Keratinocyte (primary cell): ENCODE results near the gene GRIA3. TPM values are rescaled to one million over a fixed set of nuclear protein-coding genes. Genes with fewer than 3 reads are reported as not detected.

Source experiments
- DNase-seq: peaks from one replicate; pipeline ENCODE4 v3.0.0-alpha.2; 2011; ENCODE audit warnings: low read depth, missing footprints, low spot score
- FAIRE-seq: peaks from 2 replicates; lab custom pipeline; 2011; peaks lifted over from hg19 to GRCh38; lab: Jason Lieb, UNC
- H2AFZ ChIP-seq: 2 replicates; pipeline ENCODE4 v1.6.0; 2012; ENCODE audit warnings: low read length, control low read depth, inconsistent platforms; ENCODE audit not compliant: control insufficient read depth
- H3K27ac ChIP-seq: 2 replicates; pipeline ENCODE4 v1.5.1; 2011; ENCODE audit warnings: low read length; ENCODE audit not compliant: control insufficient read depth, insufficient read depth
- H3K27me3 ChIP-seq: 3 replicates; pipeline ENCODE4 v1.6.0; 2011; ENCODE audit warnings: low read length; ENCODE audit not compliant: control insufficient read depth, insufficient read depth; ENCODE audit errors: extremely low read depth
- H3K36me3 ChIP-seq, 2 experiments: 2 replicates in 1 of 2; 3 replicates in 1 of 2; pipeline ENCODE4 v1.5.1; 2011; ENCODE audit warnings: low read length in 2 of 2, mild to moderate bottlenecking in 1 of 2; ENCODE audit not compliant: control insufficient read depth in 2 of 2, insufficient read depth in 2 of 2; ENCODE audit errors: extremely low read depth in 1 of 2
- H3K4me1 ChIP-seq: 3 replicates; pipeline ENCODE4 v1.5.1; 2011; ENCODE audit warnings: low read length; ENCODE audit not compliant: control insufficient read depth, insufficient read depth; ENCODE audit errors: extremely low read depth
- H3K4me2 ChIP-seq: 3 replicates; pipeline ENCODE4 v1.6.0; 2011; ENCODE audit warnings: low read depth, low read length; ENCODE audit not compliant: control insufficient read depth, insufficient read depth; ENCODE audit errors: extremely low read depth
- H3K4me3 ChIP-seq, 3 experiments: fragments of 200-600 bp in 1 of 3; sonication (generic) in 1 of 3; 2 replicates in 2 of 3; 3 replicates in 1 of 3; pipeline ENCODE4 v1.5.1; 2011 to 2016; ENCODE audit warnings: low read length in 3 of 3, mild to moderate bottlenecking in 3 of 3, control low read depth in 2 of 3, inconsistent platforms in 1 of 3, low read depth in 1 of 3, mixed read lengths in 1 of 3, mixed run types in 1 of 3, moderate library complexity in 1 of 3; ENCODE audit not compliant: control insufficient read depth in 2 of 3, insufficient read depth in 2 of 3; ENCODE audit errors: extremely low read depth in 1 of 3
- H3K79me2 ChIP-seq: 2 replicates; pipeline ENCODE4 v1.6.0; 2012; ENCODE audit warnings: low read length; ENCODE audit not compliant: control insufficient read depth, insufficient read depth
- H3K9ac ChIP-seq: 3 replicates; pipeline ENCODE4 v1.6.0; 2011; ENCODE audit warnings: low read length; ENCODE audit not compliant: control insufficient read depth, insufficient read depth; ENCODE audit errors: extremely low read depth
- H3K9me1 ChIP-seq: 3 replicates; pipeline ENCODE4 v1.6.0; 2011; ENCODE audit warnings: low read length; ENCODE audit not compliant: control insufficient read depth, insufficient read depth; ENCODE audit errors: extremely low read depth
- H3K9me3 ChIP-seq: 2 replicates; pipeline ENCODE4 v1.5.1; 2012; ENCODE audit warnings: low read depth, low read length; ENCODE audit not compliant: control insufficient read depth
- H4K20me1 ChIP-seq: 3 replicates; pipeline ENCODE4 v1.6.0; 2011; ENCODE audit warnings: low read length; ENCODE audit not compliant: control insufficient read depth, insufficient read depth; ENCODE audit errors: extremely low read depth
- CTCF ChIP-seq, 3 experiments: IDR thresholded peaks in 1 of 3; conservative IDR thresholded peaks in 1 of 3; optimal IDR thresholded peaks in 1 of 3; 2 replicates in 2 of 3; 3 replicates in 1 of 3; pipeline versions ENCODE3 to v1.5.1; 2011; ENCODE audit warnings: low read length in 3 of 3, mild to moderate bottlenecking in 3 of 3, moderate library complexity in 2 of 3, control low read depth in 1 of 3, inconsistent platforms in 1 of 3; ENCODE audit not compliant: insufficient read depth in 2 of 3; ENCODE audit errors: extremely low read depth in 1 of 3
- EZH2 ChIP-seq: IDR thresholded peaks from one replicate; pipeline ENCODE4 v1.6.1; 2012; ENCODE audit warnings: inconsistent platforms, mild to moderate bottlenecking, low read length, moderate library complexity
- dilution Hi-C: fragments of 300-500 bp; cut with MboI; formaldehyde crosslinking; loops from one replicate; pipeline ENCODE4 v1.7.0; 2020; ENCODE audit warnings: low sequenced_read_pairs; ENCODE audit not compliant: extremely low pct_ligation_motif_present
- polyA plus RNA-seq, 5 experiments: library from polyadenylated mRNA; depleted of rRNA in 3 of 5; stranded (reverse) in 3 of 5; stranded (forward) in 1 of 5; unstranded in 1 of 5; fragments of >200 nt; gene quantifications; 1 replicate in 1 of 5; 2 replicates in 3 of 5; 3 replicates in 1 of 5; pipeline versions ENCODE4 v1.2.1 to v1.2.3, GENCODE V29; 2011 to 2012; ENCODE audit warnings: missing spikeins in 2 of 5, low read depth in 1 of 5, low replicate concordance in 1 of 5

The GRIA3 gene
- polyA plus RNA-seq, 1 donor (not counting 4 experiments of a cell fraction or from before 2014, with no cell fraction given) = not detected

GRCh38 chrX:123348468-123348867 lies 164.4 kb downstream of the GRIA3 start:
- Histone ChIP-seq H3K79me2 (no peaks in the 10 kb centered on the region), H3K4me3 (no peak overlapping the region), H3K9me1 (no peaks in the 10 kb centered on the region), H3K9ac (no peak overlapping the region), H2AFZ (no peak overlapping the region), H3K9me3 (no peaks in the 10 kb centered on the region), H3K4me1 (no peaks in the 10 kb centered on the region), H4K20me1 (no peaks in the 10 kb centered on the region), H3K27me3 (no peaks in the 10 kb centered on the region), H3K36me3 (no peaks in the 10 kb centered on the region), H3K27ac (no peak overlapping the region), H3K4me2 (no peak overlapping the region)
- dilution Hi-C loops = no loop called here
- DNase-seq = no peak
- no peak for FAIRE-seq
- TF ChIP-seq EZH2 (no peak), CTCF (optimal IDR thresholded peaks at IDR 0.05 in 1 of 3, IDR thresholded peaks at IDR 0.05 in 1 of 3, conservative IDR thresholded peaks at IDR 0.05 in 1 of 3; ENCODE audit: extremely low read depth in 1 of 3, insufficient read depth in 2 of 3, low read length in 3 of 3) (no peak)

- Histone ChIP-seq H3K4me3 (no peak overlapping the region), H2AFZ (no peak overlapping the region), H3K9me3 (no peaks in the 10 kb centered on the region), H3K36me3 (no peaks in the 10 kb centered on the region), H3K27ac (no peak overlapping the region), H3K4me2 (no peak overlapping the region), H3K9ac (no peak overlapping the region), H3K79me2 (no peaks in the 10 kb centered on the region), H4K20me1 (no peaks in the 10 kb centered on the region), H3K27me3 (no peaks in the 10 kb centered on the region), H3K9me1 (no peaks in the 10 kb centered on the region), H3K4me1 (no peaks in the 10 kb centered on the region)
- FAIRE-seq (no peak), DNase-seq (no peak)
- dilution Hi-C loops = no loop called here
- TF ChIP-seq EZH2 (no peak), CTCF (optimal IDR thresholded peaks at IDR 0.05 in 1 of 3, IDR thresholded peaks at IDR 0.05 in 1 of 3, conservative IDR thresholded peaks at IDR 0.05 in 1 of 3; ENCODE audit: extremely low read depth in 1 of 3, insufficient read depth in 2 of 3, low read length in 3 of 3) (no peak)
Measured at GRCh38 chrX:123350226-123350625, 166.1 kb downstream of the GRIA3 start.
